Epithelial cell of proximal tubule (primary cell): ENCODE measurements around the gene SYT17. TPM values are rescaled to one million over a fixed set of nuclear protein-coding genes. Genes with fewer than 3 reads are reported as not detected.

Experiments used
- DNase-seq: peaks from one replicate; pipeline ENCODE4 v3.0.0-alpha.2; 2011; ENCODE audit warnings: low read depth
- H3K4me3 ChIP-seq: 2 replicates; pipeline ENCODE4 v1.5.1; 2011; ENCODE audit warnings: low read depth, mild to moderate bottlenecking, low read length
- total RNA-seq: library from RNA; depleted of rRNA; stranded (reverse); fragments of >200 nt; gene quantifications from 2 replicates; pipeline ENCODE4 v1.2.3, GENCODE V29; 2015
- TF ChIP-seq, protein P1 (sequence below): conservative IDR thresholded peaks from 2 replicates; pipeline ENCODE4 v1.5.1; 2012; ENCODE audit warnings: low read depth, mild to moderate bottlenecking, low read length

SYT17 gene
- total RNA-seq, 1 donor from 2014 or later, result 1.2 TPM

DNA sequence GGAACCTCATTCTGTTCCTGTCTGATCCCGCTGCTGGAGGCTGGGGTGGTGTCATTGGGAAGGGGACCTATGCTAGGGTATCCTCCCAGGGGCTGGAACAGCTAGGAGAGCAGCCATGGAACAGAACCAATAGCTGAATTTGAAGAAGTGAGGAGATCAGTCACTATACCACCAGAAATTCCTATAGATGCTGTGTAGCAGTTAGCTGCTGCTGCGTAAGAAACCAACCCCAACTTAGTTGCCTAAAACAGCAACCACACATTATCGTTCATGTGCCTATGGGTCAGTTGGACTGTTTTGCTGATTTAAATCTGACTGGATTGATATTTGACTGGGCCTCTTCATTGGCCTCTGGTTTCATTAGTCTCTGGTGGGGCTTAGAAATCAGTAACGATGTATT lies 20.4 kb upstream of the SYT17 start:
- no peak for DNase-seq
- TF ChIP-seq, protein P1, sequence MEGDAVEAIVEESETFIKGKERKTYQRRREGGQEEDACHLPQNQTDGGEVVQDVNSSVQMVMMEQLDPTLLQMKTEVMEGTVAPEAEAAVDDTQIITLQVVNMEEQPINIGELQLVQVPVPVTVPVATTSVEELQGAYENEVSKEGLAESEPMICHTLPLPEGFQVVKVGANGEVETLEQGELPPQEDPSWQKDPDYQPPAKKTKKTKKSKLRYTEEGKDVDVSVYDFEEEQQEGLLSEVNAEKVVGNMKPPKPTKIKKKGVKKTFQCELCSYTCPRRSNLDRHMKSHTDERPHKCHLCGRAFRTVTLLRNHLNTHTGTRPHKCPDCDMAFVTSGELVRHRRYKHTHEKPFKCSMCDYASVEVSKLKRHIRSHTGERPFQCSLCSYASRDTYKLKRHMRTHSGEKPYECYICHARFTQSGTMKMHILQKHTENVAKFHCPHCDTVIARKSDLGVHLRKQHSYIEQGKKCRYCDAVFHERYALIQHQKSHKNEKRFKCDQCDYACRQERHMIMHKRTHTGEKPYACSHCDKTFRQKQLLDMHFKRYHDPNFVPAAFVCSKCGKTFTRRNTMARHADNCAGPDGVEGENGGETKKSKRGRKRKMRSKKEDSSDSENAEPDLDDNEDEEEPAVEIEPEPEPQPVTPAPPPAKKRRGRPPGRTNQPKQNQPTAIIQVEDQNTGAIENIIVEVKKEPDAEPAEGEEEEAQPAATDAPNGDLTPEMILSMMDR, result no peak
- no peak overlapping the region for H3K4me3 ChIP-seq

DNA sequence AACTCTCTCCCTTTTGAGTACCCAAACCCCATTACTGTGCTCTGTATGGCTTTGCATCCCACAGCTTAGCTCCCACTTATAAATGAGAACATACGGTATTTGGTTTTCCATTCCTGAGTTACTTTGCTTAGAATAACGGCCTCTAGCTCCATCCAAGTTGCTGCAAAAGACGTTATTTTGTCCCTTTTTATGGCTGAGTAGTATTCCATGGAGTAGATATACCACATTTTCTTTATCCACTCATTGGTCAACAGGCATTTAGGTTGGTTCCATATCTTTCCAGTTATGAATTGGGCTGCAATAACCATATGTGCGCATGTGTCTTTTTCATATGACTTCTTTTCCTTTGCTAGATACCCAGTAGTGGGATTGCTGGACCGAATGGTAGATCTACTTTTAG lies 19.9 kb upstream of the SYT17 start:
- no peak for DNase-seq
- TF ChIP-seq, protein P1, result no peak
- H3K4me3 ChIP-seq, result no peak overlapping the region

GRCh38 chr16:19151310-19151709 lies 16.7 kb upstream of the SYT17 start:
- H3K4me3 ChIP-seq, result no peak overlapping the region
- DNase-seq, result no peak
- TF ChIP-seq, protein P1, result no peak

GRCh38 chr16:19152042-19152441 lies 16.0 kb upstream of the SYT17 start:
- TF ChIP-seq, protein P1, result no peak
- DNase-seq, result no peak
- H3K4me3 ChIP-seq, result no peak overlapping the region

- DNase-seq, result no peak
- H3K4me3 ChIP-seq, result no peak overlapping the region
- TF ChIP-seq, protein P1, result no peak
These were observed 14.2 kb upstream of the SYT17 start for GRCh38 chr16:19153876-19154275.

GRCh38 chr16:19162085-19162484 lies 6.0 kb upstream of the SYT17 start:
- TF ChIP-seq, protein P1, result no peak
- DNase-seq, result no peak
- no peak overlapping the region for H3K4me3 ChIP-seq

DNA sequence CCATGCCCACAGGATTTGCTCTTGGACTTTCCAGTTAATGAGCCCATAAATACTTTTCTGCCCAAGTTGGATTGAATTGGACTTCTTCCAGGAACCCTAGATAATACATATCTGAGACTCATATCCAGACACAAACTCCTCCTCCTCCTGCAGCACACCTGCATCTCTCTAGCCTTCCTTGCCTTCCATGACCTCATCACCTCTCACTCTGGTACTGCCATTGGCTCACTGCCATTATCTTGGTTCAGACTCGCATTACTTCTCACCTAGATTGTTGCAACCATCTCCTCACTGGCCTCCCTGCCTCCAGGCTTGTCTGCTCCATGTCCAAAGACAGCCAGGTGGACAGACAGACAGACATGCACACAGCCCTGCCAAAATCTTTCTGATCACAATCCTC lies 4.8 kb upstream of the SYT17 start:
- TF ChIP-seq, protein P1, result no peak
- no peak for DNase-seq
- H3K4me3 ChIP-seq, result no peak overlapping the region
